HG03066 (cell line): Measurements from ENCODE around the gene KIAA1191.
A peak's percentile ranks its signal among the peaks of the same experiment; 100 is the strongest.
"Not testable (repeated sequence)": the region's sequence is repeated elsewhere in the genome, so short reads cannot be mapped to it uniquely, and the experiment has no call there.

Source experiments
- ATAC-seq: cut with Tn5 transposase; IDR thresholded peaks from one replicate; pipeline ENCODE4 v1.9.1; 2021; ENCODE audit warnings: low read depth; ENCODE audit not compliant: unreplicated experiment

Gene KIAA1191, protein sequence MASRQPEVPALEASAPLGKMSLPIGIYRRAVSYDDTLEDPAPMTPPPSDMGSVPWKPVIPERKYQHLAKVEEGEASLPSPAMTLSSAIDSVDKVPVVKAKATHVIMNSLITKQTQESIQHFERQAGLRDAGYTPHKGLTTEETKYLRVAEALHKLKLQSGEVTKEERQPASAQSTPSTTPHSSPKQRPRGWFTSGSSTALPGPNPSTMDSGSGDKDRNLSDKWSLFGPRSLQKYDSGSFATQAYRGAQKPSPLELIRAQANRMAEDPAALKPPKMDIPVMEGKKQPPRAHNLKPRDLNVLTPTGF

DNA sequence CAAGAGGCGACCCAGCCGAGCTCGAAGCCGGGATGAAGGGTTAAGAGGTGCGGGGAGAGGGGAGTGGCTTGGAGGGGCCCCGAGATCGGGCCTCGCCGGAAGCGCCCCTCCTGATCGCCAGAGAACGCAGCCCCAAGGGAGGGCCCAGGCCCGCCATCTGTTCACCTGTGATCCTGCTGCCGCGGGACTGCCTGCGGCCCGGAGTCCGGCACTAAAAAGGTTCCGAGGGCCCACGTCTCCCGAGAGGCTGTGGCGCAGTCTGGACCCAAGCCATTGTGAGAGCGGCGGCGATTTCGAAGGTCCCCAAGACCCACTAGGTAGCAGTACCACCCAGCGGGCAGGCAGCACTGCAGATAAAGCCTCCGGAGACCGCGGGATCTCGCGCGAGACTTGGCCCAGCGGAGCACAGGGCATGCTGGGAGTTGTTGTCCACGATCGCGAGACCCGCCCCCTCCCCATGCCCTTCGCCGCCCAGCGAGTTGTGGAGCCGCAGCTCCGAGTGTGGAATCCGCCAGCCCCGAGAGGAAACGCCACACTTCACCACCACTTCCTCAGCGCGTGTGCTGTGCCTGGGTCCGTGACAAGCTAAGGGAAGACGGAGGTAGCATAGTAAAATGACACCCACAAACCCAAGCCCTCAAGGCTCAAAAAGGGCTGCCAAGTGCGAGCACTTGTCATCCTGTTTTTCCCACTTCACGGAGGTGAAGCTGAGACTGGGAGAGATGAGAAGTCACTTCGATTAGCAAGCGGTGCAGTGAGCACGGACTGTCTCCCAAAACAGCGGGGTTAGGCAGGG lies at the start of gene KIAA1191:
Gene KIAA1191 (minus strand): TSS at position 328 of the 796 bp plus-strand sequence. CDS start 2,256 bp downstream, outside the sequence.
- ATAC-seq = peak; percentile 87

DNA sequence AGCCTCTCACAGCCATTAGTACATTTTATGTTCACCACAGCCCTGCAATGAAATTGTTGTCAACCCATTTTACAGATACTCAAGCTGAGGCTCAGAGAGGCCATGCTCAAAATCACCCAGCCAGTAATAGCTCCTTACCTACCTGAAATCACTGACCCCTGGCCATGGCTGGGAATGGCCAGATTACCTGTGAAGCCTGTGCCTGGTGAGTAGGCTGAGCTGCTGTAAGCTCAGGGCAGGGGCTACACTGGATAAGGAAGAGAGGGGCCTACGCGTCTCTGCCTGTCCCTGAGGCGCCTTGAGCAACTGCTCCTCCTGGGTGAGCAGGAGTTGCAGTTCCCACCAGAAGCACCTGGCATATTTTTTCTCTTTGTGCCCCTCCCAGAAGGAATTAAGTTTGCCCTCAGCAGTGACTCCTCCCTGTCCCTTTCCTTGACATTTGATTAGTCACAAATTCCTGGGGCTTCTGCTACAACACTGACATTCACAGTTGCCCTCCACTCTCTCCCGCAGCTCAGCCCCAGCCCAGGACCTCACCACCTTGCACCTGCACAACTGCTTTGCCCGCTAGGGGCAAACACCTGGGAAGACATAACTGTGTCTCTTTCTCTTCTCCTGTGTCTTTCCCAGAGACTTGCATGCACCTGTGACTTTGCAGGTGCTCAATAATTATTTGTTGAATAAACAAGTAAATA lies 49.1 kb upstream of the KIAA1191 start:
- no peak for ATAC-seq

DNA sequence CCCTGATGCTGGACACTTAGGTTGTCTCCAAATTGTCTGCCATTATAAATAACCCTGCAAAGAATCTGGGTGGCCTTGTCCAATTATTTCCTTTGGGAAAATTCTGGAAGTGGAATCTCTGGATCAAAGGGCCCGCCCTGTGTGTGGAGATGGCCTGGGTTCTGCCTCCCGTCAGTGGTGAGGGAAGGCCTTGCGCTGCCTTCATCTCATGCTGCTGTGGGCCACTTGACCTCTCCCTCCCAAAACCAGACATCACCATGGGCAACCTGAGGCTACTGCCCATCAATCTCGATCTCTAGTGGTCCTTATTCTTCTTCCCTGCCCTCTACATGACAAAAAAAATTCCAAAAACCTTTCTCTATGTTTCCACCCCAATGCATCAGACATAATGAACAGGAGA lies 48.2 kb upstream of the KIAA1191 start:
- ATAC-seq = no peak

DNA sequence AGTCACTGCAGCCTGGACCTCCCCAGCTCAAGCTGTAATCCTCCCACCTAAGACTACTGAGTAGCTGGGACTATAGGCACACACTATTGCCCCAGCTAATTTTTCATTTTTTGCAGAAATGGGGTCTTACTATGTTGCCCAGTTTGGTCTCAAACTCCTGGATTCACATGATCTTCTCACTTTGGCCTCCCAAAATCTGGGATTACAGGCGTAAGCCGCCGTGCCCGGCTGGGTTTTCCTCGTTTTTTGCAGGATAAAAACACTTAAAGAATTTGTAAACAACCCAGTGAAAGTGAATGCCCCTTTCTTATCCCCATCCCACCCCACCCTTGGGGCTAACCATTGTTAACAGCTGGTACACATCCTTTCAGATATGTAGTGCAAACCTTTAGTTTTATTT lies 47.0 kb upstream of the KIAA1191 start:
- ATAC-seq = no peak

DNA sequence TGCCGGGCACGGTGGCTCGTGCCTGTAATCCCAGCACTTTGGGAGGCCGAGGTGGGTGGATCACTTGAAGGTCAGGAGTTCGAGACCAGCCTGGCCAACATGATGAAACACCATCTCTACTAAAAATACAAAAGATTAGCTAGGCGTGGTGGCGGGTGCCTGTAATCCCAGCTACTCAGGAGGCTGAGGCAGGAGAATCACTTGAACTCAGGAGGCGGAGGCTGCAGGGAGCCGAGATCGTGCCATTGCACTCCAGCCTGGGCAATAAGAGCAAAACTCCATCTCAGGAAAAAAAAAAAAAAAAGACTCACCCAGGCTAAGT lies 46.6 kb upstream of the KIAA1191 start:
- not testable (repeated sequence) for ATAC-seq

DNA sequence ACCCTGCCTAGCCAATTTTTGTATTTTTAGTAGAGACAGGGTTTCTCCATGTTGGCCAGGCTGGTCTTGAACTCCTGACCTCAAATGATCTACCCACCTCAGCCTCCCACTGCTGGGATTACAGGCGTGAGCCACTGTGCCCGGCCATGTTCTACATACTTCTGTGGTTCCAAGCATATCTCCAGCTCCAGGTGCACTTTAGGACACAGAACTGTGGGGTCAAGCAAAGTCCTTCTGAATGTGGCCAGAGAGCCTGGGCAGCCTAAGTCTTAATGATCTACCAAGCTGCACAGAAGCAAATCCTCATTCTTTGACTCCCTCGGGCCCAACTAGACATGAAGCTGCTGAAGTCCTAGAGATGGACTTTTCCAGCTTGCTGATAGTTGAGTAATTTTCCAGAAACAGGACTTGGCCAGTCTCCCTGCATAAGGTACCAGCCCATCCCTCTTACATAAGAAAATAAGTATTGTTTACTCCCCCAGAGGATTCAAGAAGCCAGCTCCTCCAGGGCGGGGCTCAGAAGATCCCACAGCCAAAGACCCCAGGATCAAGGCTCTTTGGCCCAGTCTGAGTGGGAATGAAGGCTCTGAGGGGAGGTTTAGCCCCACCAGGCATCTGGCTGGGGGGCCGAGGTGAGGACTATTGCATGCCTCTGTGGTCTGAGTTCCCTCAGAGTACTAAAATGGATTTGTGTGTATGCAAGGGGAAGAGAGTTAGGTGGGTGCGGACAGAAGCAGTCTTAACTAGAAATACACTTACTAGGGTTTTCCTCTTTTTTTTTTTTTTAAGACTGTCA lies 46.1 kb upstream of the KIAA1191 start:
- no peak for ATAC-seq

DNA sequence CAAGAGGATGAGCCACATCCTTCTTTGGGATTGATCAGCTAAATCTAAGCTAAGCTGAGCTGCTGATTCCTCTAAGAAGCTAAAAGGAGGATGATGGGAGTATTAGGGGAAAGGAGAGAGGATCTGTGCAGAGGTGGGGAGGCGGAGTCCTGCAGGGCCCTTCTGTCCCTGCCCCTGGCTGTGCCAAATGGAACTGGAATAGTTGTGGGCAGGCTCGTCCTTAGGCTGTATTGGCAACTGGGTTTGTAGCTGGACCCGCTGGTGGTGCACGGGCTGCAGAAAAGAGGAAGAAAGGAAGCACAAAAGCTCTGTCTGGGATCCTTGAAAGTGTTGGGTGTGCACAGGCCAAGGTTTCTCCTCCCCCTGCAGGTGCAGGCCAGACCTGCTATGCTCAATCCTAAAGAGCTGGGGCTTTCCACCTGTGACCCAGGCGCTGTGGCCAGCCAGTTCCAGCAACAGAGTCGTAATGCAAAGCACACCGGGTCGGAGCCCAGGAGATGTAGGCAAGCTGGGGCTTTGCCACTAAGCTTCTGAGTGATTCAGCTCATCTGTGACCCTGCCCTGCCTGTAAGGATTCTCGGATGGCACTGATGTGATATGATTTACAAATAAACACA lies 45.0 kb upstream of the KIAA1191 start:
- no peak for ATAC-seq

DNA sequence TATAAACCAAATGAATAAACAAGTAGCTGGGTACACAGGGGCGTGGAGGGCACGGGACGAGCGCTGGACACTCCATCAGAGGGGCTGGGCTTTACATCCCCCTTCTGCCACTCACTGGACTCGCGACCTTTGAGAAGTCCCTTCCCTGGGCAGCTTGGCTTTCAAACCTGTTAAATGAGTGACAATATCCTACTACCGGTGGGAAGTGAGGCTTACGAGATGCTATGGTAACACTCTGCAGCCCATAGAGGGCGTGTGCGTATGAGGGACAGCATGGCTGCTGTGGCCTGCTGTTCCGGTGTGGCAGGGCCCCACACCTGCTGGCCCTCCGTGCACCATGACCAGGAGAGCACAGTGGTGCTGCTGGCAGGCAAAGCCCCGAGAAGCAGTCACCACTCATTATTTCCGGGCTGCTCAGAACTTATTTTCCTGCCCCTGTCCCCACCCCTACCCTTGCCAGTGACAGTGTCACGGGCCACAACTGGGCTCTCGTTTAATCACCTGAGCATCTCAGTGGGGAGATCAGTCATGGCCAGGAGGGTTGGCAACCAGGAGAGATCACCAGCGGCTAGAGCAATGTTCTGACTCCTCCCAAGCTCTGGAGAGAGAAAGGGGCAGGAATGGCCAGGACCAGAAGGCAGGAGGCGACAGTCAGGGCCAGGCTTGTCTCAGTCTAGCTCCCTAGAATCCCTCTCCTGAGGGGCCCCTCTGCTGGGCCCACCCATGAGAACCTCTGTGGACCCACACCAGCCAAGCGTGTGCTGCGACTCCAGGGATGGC lies 44.3 kb upstream of the KIAA1191 start:
- ATAC-seq = no peak

DNA sequence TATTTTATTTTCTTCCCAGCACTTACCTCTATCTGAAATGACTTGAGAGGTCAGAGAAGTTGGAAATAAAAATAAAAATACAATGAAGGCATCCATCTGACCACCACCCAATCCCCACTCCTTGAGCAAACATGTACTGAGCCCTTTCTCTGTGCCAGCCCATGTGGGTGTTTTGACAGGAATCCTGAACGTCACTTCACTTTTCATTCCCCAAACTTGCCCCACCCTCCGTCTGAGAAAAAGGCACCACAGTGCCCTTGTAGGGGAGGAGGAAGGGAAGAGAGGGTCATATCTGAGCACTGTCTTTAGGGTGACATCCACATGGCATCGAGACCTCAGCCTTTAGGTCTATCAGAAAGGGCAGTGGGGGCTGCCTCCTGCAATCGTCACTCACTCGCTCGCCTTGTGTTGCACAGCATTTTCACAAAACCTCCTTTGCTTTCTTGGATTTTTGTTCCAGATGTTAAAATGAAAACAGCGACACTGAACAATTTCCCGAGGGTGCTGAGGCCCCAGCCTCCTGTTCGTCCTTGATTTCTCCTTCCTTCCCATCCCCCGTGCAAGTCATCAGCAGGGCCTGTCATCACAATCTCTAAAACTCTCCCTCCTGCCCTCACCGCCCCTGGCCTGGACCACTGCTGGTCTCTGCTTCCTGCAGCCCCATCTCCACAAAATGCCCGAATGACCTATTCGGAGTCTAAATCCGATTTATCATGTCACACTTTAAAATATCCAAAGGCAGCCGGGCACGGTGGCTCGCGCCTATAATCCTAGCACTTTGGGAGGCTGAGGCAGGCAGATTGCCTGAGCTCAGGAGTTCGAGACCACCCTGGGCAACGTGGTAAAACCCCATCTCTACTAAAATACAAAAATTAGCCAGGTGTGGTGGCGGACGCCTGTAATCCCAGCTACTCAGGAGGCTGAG lies 40.0 kb upstream of the KIAA1191 start:
- no peak for ATAC-seq

DNA sequence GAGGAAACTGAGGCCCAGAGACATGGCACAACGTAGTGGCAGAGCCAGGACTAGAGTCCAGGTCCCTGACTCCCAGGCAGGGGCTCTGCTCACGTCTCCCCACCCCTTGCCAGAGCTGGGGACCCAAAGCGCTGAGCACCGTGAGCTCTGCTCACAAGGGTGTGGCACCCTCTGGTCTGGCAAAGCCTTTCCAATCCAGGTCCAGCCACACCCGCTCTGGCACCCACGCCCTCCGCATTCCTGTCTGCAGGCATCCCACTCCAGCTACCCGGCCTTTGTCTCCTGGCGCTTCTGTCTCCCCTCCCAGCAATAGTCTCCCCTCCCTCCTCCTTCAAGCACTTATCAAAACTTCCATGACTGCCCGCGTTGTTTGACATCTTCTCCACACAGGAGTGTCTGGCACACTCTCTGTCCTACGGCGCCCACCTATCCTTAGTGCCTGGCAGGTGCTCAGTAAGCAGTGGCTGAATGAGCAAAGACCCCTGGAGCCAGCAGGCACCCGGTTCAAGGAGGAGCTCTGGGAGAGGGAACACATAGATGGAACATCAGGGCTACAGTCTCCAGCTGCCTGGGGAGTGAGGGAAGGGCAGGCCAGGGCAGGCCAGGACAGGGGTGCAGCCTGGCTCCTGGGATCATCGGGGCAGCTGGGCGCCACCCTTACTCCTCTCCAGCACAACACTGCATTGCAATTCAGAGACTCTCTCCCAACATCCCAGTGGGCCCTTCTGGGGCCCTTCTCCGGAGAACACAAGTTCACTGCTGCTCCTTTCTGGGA lies 39.0 kb upstream of the KIAA1191 start:
- no peak for ATAC-seq

DNA sequence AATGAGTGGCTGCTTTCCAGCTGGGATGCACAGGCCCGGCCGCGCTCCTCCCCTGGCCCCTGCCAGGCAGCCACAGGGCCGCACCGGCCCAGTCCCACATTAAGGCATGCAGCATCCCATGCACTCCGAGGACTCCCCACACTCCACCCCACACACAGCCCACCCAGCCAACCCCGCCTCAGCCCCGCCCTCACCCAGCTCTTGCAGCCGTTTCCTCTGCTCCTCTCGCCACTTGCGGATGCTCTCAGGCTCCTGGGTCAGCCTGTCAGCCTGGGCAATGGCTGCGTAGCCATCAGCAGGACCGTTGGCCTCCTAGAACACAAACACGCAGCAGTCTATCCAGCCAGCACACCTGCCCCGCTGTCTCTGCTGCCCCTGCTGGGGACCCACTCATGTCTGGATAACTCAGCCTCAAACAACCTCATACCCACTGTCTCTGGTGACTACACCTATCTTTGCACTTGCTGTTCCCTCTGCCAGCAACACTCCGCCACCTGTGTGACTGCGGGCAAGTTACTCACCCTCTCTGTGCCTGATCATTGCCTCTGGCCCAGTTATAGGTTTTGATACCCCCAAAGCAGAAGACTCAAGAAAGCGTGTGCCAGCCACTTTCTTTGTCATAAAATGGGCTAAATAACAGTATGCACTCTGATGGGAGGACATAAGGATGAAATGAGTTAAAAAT lies 36.3 kb upstream of the KIAA1191 start:
- ATAC-seq = no peak

DNA sequence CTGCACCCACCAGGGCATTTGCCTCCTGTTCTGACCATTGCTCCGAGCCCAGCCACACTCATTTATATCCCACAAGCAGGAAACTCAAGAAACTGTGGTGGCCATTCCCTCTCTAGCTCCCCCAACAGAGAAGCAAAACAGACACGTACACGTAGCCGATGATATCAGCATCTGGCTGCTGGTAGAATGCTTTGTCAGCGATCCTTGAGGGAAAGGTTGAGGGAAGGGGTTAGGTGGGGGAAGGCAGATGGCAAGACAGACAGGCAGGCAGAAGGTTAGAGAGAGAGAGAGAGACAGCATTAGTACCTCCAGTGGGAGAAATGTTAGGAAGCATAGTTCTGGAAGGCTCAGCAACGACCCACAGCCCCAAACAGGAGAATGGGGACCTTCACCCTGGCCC lies 34.8 kb upstream of the KIAA1191 start:
- no peak for ATAC-seq

DNA sequence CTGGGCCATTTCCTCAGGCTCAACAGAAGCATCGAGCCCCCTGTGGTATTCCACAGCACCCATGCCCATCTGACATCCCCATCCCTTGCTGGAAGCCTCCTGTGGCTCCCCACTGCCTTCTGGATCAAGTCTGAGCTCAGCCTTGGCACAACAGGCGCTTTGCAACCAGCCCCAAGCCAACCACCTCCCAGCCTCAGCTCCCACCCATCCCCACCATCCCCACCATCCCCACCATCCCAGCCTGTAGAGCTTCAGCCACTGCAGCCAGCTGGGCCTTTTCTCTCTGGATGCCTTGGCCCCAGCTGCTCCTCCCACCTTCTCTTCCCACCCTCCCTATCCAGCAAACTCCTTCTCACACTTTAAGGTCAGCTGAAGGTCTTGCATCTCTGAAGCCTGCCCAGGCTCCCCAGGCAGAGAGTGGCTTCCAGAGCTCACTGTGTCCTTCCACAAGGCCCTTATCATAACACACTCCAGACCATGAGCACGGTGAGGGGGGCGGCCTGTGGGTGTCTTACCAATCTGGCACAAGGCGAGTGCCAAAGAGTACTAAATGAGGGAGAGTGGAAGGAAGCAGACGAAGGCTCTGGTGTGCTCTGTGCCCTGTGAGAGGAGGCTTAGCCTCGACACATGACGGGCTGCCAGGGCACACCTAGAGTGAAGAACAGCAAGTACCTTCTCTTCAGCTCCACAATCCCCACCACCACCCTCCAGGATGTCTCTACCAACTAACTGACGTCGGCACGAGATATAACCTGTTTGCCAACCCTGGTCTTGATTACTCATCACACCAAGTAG lies 33.5 kb upstream of the KIAA1191 start:
- ATAC-seq = no peak

DNA sequence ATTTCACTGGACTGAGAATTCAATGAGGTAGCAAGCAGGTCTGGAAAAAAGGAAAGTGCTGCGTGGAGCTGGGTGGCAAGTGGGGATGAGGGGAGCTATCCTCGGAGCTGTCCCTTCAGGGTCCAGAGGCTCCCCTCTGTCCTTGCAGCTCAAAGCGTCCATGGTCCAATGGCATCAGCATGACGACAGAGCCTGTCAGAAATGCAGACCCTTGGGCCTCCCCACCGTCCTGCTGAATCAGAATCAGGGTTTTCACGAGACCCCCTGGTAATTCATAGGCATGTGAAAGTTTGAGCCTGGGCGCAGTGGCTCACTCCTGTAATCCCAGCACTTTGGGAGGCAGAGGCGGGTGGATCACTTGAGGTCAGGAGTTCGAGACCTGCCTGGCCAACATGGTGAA lies 32.5 kb upstream of the KIAA1191 start:
- ATAC-seq = no peak

DNA sequence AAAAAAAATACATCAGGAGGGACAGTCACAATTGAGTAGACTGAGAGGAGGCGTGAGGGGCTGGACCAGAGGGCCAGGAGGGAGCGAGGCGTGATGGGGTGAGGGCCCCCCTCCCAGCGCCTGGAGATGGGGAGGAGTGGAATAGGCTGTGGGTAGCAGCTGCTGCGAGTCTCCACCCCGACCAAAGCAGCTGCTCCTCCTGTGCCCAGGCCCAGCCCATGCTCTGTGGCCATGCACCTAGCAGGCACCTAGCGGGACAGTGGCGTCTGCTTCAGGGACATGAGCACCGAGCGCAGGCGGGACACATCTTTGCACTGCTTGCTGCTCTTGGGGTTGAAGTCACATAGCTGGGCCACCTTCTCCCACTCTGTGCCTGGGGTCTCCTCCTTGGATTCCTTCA lies 31.0 kb upstream of the KIAA1191 start:
- ATAC-seq = no peak

DNA sequence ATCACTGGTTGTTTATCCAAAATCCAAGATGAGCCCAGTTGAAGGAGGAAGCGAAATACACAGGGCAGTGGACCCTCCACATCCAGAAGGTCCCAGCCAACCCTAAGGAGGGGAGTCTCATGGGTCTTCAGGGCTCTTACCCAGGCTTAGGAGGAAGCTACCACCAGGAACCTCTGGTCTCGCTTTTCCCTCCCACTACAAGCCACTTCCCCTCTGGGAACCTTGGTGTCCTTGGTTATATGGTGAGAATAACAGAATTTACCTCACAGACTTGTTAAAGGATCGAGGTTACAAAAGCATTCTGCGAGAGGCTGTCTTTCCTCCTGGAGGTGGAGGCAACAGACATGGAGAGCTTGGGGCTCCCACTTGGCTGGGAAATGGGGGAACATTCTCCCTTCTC lies 30.4 kb upstream of the KIAA1191 start:
- no peak for ATAC-seq
